Ishikawa (cell line): Measurements from ENCODE around the gene UBALD1.

Experiments used
- CEBPB ChIP-seq: IDR thresholded peaks from 2 replicates; pipeline ENCODE4 v1.6.1; 2012
- CREB1 ChIP-seq: IDR thresholded peaks from 2 replicates; pipeline ENCODE4 v1.6.1; 2012; ENCODE audit warnings: low read depth
- EGR1 ChIP-seq: IDR thresholded peaks from 2 replicates; pipeline ENCODE4 v1.6.1; 2012
- EP300 ChIP-seq: IDR thresholded peaks from 2 replicates; pipeline ENCODE4 v1.6.1; 2012; ENCODE audit warnings: borderline replicate concordance
- FOXM1 ChIP-seq: IDR thresholded peaks from 2 replicates; pipeline ENCODE4 v1.6.1; 2012; ENCODE audit warnings: low read depth, borderline replicate concordance
- MAX ChIP-seq: IDR thresholded peaks from 2 replicates; pipeline ENCODE4 v1.6.1; 2012
- NFIC ChIP-seq: IDR thresholded peaks from 2 replicates; pipeline ENCODE4 v1.6.1; 2012
- RAD21 ChIP-seq: IDR thresholded peaks from 2 replicates; pipeline ENCODE4 v1.6.1; 2012; ENCODE audit warnings: low read depth
- REST ChIP-seq: IDR thresholded peaks from 2 replicates; pipeline ENCODE4 v1.6.1; 2012; ENCODE audit warnings: low read depth, mild to moderate bottlenecking
- TAF1 ChIP-seq: IDR thresholded peaks from 2 replicates; pipeline ENCODE4 v1.6.1; 2012; ENCODE audit warnings: low read depth, mild to moderate bottlenecking
- TCF12 ChIP-seq: IDR thresholded peaks from 2 replicates; pipeline ENCODE4 v1.6.1; 2012; ENCODE audit warnings: low read depth
- TEAD4 ChIP-seq: IDR thresholded peaks from 2 replicates; pipeline ENCODE4 v1.6.1; 2012
- USF1 ChIP-seq: IDR thresholded peaks from 2 replicates; pipeline ENCODE4 v1.6.1; 2012
- YY1 ChIP-seq: IDR thresholded peaks from 2 replicates; pipeline ENCODE4 v1.6.1; 2012; ENCODE audit warnings: low read depth
- ZBTB7A ChIP-seq: IDR thresholded peaks from 2 replicates; pipeline ENCODE4 v1.6.1; 2012; ENCODE audit warnings: low read depth

Gene UBALD1

GRCh38 chr16:4614571-4615383, at the start of gene UBALD1:
UBALD1 (minus strand) TSS chr16:4614888; CDS start chr16:4614797, 91 bp downstream.
- peak; percentile 63; the same call in 1 of the 2 replicates for TF ChIP-seq EGR1
- TF ChIP-seq MAX, result peak; percentile 87
- TF ChIP-seq RAD21, result no peak
- 0 out of 2 replicates have a peak, but pooled peaks have one; percentile 25 for TF ChIP-seq ZBTB7A
- TF ChIP-seq TEAD4, result peak; percentile 51; the same call in 1 of the 2 replicates
- no peak for TF ChIP-seq REST
- peak; percentile 56 for TF ChIP-seq CREB1
- TF ChIP-seq EP300, result peak; percentile 36; the same call in 1 of the 2 replicates
- peak; percentile 90 for TF ChIP-seq YY1
- peak; percentile 75 for TF ChIP-seq TCF12
- 0 out of 2 replicates have a peak, but pooled peaks have one; percentile 37 for TF ChIP-seq FOXM1
- TF ChIP-seq NFIC, result peak; percentile 45; the same call in 1 of the 2 replicates
- 0 out of 2 replicates have a peak, but pooled peaks have one; percentile 13 for TF ChIP-seq USF1
- TF ChIP-seq TAF1, result peak; percentile 82
- no peak for TF ChIP-seq CEBPB

- no peak for TF ChIP-seq CEBPB
- no peak for TF ChIP-seq EGR1
- TF ChIP-seq ZBTB7A, result no peak
- no peak for TF ChIP-seq USF1
- TF ChIP-seq MAX, result no peak
- TF ChIP-seq FOXM1, result no peak
- no peak for TF ChIP-seq REST
Observed at GRCh38 chr16:4663777-4664465, 49.2 kb upstream of the UBALD1 start.

- TF ChIP-seq FOXM1, result no peak
- no peak for TF ChIP-seq YY1
Observed at GRCh38 chr16:4663465-4663776, 48.7 kb upstream of the UBALD1 start.

- TF ChIP-seq TEAD4, result no peak
- TF ChIP-seq CEBPB, result no peak
Observed at GRCh38 chr16:4661661-4662060, 47.0 kb upstream of the UBALD1 start.

GRCh38 chr16:4660454-4661007, 45.8 kb upstream of the UBALD1 start:
- no peak for TF ChIP-seq REST
- peak; percentile 66 for TF ChIP-seq EGR1
